HG03139 (cell line): ENCODE data around the gene SIRPA.

Source experiments
- ATAC-seq: cut with Tn5 transposase; IDR thresholded peaks from one replicate; pipeline ENCODE4 v1.9.1; 2021; ENCODE audit not compliant: unreplicated experiment

Gene SIRPA

DNA sequence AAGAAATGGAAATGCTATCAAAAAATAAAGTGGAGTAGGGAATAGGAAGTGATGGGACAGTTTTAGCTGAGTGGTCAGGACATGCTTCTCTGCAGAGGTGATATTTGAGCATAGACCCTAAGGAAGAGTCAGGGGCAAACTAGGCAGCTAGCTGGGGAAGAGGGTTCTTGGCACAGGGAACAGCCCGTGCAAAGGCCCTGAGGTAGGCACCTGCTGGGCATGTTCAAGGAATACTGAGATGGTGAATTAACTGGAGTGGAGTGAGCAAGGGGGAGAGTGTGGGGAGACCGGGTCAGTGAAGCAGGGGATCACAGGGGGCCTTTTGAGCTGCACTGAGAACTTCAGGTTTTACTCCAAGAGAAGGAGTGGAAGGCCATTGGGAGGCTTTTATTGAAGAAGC, 7.5 kb upstream of the SIRPA start:
- ATAC-seq: no peak

DNA sequence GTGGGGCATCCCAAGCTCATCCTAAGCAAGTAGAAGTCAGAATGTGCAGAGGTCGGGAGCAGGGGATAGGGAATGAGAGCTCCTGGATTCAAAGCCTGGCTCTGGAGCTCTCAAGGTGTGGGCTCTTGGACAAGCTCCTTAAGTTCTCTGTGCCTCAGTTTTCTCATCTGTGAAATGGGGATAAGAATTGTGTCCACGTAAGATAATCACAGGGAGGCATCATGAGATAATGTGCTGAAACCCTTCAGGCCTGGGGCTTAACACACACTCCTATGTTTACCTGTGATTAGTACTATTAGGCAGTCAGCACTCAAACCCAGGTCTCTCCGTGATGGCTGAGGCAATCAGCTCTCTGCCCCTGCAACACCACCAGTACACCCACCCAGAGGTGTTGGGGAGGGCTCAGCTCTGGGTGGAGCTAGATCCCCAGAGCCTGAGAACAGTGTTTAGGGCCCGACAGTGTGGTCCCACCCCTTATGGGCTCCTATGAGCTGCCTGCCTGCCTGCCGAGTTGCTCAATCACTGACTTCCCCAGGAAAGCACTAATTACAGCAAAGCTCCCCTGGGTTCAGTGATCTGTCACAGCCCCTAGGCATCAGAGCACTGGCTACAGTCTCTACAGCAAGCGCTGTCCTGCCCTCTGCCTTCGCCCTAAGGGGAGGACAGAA, 6.3 kb upstream of the SIRPA start:
- no peak for ATAC-seq

DNA sequence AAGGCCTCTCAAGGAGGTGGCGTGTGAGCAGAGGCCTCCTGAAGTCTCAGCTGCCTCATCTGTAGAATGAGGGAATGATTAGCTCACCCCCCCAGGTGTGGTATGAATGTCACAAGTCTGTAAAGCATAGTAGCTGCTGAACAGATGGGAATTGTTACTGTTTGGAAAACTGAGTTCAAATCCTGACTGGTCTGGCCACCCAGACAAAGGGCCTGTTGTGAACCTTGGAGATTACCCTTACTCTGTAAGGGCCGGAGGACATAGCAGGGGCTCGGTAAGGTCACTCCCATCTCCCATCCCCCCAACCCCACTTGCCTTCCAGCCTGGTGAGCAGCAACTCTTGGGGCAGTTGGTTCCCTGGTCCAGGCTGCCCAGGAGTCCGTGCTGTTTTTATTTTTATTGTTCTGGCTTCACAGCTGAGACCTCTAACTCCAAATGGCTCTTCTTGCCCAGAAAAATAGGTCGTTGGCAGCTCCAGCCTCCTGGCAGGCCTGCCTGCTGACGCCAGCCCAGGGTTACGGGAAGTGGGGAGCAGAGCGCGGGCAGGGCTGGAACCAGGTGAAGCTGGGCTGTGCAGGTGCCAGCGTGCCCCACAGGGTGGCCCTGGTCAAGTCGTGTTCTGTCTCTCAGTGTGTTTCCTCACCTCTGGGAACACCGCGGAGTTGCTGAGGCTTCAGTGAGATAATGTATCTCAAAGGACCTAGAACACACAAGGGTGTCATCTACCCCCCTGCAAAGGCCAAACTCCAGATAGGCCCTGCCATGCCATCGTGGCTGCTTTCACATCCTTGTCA, 4.5 kb upstream of the SIRPA start:
- ATAC-seq: no peak

DNA sequence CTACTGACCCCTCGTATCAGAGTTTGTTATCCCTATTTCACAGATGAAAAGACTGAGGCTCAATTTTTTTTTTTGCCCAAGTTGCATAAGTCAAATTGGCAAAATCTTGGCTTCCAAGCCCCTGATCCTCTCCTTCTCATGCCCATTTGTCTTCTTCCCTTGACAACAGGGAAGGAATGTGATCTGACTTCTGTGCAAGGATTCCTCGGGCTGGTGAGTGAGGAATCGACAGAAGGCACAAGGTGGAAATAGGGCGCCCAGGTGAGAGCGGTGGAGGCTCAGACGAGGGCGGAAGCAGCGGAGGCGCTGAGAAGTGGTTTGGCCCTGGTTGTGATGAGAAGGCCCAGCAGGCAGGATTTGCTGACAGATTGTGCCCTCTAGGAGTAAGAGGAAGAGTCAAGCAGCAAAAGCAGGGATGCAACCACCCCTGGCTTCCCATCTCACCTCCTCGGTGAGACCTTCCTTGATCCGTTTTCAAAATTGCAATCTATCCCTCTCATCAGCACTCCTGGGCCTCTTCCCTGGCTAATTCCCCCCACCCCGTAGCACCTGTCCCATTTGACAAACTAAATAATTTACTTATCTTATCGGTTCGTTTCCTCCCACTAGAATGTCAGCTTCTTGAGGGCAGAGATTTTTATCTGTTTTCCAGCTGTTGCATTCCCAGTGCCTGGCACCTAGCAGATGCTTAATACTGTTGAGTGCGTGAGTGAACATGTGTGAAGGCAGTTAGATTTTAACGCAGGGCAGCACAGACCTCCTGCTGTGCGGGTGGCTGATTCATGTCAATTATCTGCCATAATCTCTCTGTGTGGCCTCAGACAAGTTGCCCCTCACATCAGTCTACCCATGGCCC, 3.7 kb upstream of the SIRPA start:
- ATAC-seq: no peak

DNA sequence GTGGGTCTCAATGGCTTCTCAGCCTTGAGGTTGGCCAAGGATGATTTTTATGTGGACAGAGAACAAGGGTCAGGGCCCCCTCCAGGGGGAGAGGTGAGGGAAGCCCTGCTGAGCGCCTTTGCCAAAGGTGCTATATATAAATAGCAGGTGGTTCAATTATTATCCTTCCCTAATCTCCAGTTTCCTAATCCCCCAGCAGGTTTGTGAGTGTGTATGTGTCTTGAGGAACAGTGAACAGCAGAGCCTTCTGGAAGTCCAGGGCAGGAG, 3.2 kb upstream of the SIRPA start:
- ATAC-seq: no peak

DNA sequence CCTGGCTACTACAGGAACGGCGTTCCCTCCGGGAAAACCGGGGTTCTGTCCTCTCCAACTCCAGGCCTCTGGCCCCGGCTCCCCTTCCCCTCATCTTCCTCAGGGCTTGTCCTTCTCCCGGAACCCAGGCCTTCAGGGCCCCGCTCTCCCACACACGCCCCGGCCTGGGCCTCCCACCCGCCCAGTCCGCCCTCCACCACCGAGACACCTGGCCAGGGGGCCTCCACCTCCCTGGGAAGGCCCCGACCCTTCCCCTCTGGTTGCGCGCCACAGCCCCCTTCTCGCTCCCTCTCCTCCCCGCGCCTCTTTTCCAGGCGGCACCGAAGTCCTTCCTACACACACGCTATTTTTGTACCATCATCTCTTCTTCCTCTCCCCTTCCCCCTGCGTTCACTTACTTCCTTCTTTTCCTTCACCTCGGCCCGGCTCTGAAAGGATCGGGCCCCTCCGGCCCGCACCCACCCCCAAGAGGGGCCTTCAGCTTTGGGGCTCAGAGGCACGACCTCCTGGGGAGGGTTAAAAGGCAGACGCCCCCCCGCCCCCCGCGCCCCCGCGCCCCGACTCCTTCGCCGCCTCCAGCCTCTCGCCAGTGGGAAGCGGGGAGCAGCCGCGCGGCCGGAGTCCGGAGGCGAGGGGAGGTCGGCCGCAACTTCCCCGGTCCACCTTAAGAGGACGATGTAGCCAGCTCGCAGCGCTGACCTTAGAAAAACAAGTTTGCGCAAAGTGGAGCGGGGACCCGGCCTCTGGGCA, 1.3 kb upstream of the SIRPA start:
- no peak for ATAC-seq

DNA sequence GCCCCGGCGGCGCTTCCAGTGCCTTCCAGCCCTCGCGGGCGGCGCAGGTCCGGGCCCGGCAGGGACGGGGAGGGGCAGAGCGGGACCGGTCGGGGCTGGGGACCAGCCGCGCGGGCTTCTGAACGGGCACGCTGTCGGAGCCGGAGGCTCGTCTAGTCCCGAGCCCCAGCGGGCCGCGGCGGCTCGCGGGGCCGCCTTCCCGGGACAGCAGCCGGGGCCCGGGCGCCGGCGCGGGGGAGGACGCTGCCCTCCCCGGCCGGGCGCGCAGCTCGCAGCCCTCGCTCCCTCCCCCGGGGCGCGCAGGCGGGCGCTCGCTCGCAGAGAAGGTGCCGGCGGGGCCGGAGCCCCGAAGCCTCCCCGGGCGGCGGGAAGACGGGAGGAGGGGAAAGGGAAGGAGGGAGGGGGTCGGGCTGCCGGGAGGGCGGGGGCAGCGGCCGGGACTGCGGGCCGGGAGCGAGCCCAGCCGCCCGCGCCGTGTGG, 696 bp upstream of the SIRPA start:
- ATAC-seq: no peak

DNA sequence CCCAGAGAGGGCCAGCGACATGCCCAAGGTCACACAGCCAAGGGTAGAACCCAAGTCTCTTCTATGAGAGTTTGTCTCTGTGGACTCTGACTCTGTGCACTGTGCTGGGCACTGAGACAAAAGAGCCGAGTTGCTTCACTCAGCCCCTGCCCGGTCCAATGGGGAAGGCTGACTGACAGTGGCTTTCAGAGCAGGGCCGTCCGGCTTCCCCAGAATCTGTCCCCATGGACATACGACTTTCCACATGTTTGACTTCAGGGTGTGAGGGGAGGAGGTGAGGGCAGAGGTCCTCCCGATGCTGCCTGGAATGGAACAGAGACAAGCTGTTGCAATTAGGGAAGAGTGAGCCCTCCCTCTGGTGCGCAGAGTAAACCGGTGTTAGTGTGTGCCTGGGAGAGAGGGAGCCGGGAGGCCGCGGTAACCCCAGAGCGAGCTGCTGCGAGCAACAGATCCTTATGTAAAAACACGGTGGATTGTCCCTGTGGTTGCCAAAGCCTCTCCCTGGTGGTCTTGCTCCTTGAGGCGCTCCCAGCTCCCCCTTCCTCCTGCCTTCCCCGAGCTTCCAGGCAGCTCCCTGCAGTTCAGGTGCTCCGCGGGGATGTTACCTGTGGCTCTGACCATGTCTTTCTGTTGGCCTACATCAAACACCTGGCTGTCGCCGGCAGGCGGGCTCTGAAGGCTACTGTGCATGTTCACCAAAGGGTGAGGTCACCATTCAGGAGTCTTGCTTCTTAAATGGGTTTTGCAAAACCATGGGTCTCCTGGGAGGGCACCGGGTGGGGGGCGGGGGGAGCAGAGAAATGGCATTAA, 672 bp downstream of the SIRPA start:
- no peak for ATAC-seq

DNA sequence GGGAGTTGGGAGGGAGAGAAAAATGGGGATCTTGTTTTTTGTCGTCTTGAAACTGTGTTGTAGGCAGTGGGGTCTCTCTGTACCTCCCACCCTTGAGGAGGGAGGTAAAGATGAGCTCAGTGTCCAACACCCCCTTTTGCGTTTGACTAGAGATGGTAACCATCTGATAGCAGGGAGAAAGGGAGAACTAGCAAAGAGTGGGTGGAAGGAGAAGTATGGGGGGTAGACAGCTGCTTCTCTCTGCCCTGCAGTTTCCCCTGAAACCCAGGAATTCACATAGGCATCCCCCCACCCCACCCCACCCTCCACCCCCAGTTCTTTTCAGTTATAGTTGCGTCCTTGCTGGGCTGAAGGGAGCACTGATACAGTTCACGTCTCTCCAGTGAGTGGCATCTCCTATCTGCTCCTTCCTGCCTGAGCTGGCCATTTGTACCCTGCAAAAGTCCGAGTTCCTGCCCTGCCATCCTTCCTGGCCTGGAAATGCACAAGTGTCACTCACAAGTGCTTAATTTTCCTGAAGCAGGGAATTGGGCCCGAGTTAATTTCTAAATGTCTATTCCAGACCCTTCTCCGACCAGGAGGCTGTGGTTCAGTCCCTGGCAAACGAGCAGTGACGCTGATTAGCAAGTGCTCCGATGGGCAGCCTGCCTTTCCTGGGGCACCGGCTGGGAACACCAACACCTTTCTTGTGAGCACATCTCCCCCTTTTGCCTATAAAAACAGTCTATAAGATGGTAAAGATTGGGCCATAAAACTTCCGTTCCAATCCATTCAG, 1.5 kb downstream of the SIRPA start:
- no peak for ATAC-seq

DNA sequence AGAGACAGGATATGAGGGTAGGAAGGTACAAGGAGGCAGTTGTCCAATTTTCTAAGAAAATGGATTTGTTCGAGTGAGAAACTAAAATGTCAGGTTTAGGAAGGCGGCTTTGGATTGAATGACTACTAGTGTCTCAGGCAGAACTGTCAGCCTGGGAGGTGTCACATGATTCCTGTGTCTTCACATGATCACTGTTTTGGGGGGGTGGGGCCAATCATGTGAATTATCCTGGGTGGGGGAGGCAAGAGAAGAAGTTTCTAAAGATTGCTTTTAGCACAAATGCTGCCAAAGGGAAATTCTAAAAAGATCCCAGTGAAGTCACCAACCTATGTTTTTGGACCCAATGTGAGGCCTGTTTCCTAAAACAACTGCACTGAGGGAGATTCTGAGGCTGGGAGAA, 2.3 kb downstream of the SIRPA start:
- ATAC-seq: no peak

DNA sequence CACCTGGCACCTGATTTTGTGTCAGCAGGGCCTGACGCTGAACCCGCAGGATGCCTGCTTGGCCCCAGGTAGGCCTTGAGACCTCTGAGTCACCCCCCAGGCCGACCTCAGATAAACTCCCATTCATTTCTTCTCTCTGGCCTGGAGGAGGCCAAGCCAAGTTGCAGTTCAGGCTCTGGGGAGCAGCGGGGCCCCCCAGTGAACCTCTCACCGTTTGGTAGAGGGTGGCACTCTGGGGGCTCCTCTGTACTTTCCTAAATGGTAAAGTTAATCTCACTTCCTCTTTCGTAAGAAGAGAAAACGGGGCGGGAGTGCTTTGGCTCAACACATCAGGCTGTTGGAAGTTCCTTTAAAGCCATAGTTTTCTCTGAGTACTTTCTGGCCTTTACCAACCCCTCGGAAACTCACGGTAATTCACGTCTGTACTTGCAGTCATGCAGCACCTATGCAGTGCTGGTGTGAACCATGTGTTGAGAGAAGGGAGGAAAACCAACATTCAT, 2.8 kb downstream of the SIRPA start:
- ATAC-seq: peak; percentile 56

DNA sequence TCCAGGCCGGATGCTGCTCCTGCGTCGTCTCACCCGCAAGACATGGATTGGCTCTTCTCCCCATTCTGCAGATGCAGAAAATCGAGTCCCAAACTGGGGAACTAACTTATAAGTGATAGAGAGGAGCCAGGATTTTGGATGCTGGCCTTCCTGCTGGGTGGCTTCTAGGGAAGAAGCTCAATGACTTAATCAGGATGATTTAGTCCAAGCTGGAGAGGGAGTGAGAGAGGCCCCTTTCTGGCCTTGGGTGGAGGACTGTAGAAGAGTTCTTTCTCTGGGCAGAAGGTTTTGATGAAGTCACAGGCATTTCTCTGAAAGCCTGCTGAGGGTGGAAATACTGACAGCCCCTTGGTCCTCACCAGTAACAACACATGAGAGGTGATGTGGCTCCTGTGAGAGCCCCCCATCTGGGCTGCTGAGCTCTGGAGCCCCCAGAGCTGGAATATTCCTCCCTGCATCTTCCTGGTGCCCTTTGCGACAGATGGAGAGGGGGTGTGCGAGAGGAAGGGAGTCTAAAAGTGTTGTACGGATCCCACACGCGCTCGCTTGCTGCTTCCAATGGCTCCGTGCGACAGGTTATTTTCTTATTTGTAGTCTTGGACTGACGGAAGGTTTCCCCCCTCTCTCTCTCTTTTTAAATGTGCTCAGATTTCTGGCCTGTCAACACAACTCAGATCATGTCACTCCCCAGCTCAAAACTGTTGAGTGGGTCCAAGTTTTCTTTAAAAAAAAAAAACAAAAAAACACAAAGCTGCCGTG, 3.5 kb downstream of the SIRPA start:
- no peak for ATAC-seq

DNA sequence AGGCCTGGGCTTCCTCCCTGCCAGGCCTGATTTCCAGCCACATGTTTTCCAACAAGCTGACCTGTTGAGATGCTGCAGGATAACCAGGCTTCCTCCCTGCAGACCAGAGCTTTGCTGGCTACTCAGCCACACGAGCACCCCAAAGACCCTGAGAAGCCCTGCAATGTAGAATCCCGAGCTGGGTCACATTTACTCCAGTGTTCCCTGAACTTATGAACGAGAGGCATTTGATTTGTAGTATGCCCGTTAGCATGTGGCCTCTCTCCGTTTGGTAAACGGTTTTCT, 4.0 kb downstream of the SIRPA start:
- no peak for ATAC-seq

DNA sequence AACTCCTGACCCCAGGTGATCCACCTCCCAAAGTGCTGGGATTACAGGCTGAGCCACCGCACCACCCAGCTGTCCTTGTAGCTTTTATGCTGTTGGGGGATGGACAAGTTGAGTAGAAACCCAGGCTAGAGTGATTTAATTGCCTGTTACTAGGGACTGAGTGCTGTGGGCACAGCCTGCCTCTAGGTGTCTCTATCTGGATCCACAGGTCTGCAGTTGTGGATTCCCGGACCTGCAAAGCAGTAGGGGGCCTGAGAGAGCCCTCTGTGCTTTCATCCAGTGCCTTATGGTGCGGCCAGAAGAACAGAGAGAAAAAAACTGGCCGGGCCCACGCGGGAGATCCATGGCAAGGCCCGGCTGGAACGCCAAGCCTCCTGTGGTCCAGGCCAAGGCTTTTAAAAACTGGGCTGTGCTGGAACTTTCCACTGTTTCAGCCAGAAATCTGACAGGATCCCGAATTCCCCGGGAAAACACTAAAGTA, 5.2 kb downstream of the SIRPA start:
- ATAC-seq: no peak

DNA sequence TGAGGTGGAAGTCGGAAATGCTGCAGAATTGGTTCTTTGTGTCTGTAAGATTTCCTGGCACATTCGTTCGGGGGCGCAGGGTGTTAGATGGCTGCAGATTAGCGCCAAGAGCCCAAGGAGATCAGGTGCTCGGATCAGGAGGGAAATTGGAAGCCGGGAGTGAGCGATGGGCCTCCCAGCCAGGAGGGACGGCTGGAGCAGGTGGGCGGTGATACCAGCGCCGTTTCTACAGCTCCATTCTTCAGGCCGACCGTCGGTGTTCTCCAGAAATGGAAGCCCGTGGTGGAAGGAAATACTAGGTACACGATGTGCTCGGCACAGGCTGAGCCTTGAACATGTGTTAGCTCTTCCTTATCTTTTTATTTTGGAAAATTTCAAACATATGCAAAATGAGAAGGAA, 6.5 kb downstream of the SIRPA start:
- no peak for ATAC-seq

DNA sequence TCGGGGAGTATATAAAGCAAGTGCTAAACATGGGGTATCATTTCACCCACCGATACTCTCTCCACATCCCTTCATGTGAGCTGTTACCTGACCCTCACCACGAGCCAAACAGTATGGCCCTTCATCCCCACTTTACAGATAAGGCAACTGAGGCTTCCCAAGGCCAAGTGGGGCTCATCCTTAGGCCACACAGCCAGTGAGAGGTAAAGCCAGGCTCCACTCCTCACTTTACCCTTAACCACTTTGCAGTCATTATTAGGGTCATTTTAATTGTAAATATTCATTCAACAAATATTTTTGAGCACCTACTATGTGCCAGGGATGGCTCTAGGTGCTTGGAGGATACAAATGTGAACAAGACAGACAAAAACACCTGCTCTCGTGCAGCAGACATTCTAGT, 7.0 kb downstream of the SIRPA start:
- ATAC-seq: no peak

DNA sequence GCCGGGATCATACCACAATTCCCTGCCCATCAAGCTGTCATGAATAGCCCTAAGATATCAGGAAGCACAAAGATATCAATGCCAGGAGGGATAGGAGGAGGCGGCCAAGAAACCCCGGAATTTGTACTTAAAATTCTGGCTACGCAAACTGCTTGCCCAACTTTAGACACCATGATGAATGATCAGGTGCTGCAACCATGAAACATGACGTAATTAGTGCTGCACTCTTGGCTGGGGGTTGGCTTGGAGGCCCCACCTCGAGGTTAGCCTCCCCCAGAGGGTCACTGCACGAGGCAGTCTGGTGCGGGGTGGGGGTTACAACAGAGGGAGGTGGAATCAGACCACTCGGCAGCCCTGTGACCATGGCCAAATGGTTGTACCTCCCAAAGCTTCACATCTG, 8.9 kb downstream of the SIRPA start:
- ATAC-seq: no peak

DNA sequence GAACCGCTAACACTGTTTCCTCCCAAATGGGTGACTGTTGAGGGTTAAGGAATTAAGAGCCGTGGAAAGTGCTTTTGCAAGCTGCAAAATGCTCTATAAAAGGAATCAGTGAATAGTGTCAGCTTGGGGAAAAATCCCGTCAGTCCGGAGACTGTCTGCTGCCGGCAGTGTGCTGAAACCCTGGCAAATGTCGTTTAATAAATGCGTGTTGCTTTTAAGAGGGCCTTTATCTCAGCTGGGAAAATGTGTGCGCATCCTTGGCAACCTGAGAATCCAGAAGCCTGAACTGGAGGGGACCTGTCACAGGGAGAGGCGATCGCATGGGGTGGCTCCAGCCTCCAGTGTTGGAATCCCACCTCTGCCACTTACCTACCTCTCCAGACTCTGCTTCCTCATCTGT, 9.8 kb downstream of the SIRPA start:
- ATAC-seq: no peak

DNA sequence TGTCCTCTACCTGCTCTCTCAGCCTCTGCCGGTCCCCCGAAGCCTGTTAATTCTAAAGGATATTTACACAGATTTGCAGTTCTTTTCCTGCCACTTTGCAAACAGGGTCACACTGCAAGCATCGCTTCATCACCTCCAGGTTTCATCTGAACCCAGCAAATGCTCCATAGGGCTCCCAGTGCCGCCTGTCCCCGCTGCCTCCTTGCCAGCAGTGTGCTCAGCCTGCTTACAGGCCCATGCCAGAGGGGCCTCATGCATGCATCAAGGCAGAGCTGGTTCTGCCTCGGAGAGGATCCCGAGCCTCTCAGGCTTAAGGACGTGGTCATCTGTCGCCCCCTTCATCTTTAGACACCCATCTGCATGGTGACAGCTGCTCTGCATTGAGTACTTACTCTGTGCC, 10.5 kb downstream of the SIRPA start:
- no peak for ATAC-seq
